Fibroblast of the conjunctiva (primary cell): ENCODE data around the gene AUTS2.

Source experiments
- DNase-seq: peaks from one replicate; pipeline ENCODE4 v3.0.0-alpha.2; 2010; ENCODE audit warnings: low read depth

Gene AUTS2

DNA sequence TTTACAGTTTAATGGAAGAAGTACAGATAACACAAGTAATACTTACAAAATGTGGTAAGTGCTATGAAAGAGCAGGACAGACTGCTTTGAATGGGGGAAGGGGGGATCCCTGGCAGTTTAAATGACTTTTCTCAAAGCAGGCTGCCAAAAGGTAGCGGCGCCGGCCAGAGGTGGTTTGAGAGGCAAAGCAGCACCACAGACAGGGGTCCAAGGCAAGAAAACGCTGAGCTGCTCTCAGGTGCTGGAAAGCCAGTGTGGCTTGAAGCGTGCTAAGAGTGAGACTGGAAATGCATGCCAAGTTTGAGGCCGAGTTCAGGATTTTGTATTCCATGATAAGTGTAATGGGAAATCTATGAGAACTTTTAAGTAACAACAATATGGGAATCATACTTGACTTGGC, 437.7 kb downstream of the AUTS2 start:
- no peak for DNase-seq

DNA sequence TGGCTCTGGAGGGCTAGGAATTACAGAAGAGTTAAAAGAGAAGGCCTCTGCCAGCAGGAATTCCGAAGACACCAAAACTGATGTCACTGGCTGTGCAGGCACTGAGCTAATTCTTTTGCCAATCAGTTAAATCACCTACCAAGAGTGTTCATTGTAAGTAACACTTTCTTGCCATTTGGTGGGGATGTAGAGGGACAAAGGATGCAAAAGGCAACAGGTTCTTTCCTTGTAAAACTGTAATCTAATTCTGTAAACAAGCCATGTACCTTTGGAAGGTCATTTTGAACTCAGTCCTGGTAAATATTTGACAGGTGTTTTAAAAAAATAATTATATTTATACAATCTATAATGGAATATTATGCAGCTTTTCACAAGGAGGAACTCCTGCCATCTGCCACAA, 438.4 kb downstream of the AUTS2 start:
- DNase-seq, result no peak

DNA sequence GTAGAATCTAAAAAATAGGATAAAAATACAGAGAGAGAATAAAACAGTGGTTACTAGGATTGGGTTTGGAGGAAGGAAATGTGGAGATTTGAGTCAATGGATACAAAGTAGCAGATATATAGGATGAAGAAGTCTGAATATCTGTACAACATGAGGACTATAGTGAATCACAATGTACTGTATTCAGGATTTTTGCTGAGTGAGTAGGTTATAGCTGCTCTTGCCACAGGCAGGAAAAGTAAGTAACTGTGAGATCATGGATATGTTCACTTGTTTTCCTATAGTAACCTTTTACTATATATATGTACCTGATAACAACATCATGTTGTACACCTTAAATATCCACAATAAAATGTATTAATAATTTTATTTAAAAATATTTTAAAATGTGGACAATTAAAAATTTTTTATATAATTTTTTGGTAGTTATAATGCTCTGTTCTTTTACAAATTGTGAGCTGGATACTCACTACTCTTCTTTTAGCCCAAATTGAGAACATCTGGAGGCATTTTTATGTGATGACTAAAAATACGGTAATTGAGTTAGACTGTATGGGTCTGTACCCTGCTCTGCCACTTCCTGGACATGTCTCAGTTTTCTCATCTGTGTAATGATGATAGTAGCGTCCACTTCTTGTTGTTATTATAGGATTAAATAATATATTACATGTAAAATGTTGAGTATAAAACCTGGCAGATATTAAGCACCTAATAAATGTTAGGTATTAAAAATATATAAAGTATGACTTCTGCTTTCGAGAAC, 439.1 kb downstream of the AUTS2 start:
- peak; percentile 45 for DNase-seq

DNA sequence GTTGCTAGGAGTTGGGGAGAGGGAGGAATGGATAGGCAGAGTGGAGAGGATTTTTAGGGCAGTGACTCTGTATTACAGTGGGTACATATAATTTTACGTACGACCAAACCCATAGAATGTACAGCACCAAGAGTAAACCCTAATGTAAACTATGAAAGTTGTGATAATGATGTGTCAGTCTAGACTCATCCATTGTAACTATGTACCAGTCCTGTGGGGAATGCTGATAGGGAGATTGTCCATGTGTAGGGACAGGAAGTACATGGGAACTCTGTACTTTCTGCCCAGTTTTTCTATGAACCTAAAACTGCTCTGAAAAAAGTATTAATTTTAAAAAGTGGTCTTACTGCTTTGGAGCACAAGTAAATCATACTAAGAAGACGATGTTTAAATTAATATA, 441.8 kb downstream of the AUTS2 start:
- DNase-seq, result no peak

DNA sequence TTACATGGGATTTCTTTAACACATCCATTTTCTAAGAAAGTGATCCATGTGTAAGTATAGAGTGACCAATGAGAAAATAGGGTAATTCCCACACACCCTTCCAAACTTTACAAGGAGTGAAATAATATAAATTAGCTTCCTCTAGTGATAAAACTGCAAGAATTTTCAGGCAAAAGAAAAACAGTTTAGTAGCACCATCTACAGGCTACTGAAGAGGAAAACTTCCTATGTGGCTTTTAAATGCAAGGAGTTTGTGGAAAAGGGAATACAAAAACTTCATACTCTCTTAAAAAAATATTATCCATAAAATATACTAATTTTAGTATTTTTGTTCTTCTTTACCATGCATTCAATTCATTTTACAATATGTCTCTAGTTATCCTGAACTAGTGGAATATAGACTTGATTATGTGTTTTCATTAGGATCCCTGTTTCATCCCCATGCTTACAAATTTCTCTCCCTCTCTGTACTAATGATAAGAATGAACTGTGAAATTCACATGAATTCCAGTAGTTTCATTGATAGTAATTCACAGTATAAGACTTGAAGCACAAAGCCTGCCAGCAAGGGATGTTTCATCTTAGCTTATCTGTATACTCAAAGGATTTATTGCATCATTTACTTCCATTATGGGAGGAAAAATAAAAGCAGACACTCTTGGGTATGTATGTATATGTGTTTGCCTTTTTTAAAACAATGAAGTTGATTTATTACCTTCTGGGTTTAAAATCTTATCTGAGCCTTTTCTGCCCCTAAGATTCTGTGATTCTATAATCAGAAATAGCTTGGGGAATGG, 442.9 kb downstream of the AUTS2 start:
- peak; percentile 24 for DNase-seq

DNA sequence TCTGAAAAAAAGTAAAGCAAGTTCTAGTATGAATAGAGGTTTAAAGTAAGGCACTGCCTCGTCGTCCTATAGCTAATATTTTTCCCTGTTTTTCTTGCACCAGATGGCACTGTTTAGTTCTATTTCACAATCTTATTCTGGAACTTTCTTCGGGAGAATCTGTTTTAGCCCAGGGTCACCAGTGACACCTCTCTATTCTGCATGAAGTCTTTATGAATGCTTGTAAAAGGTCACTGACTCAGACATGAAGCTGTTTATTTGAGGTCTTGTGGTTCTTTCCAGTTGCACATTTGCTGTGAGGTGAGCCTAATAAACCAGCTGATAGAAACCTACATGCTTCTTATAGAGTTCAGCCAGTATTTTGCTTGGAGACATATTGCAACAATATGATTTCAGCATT, 444.3 kb downstream of the AUTS2 start:
- DNase-seq, result peak; percentile 52

DNA sequence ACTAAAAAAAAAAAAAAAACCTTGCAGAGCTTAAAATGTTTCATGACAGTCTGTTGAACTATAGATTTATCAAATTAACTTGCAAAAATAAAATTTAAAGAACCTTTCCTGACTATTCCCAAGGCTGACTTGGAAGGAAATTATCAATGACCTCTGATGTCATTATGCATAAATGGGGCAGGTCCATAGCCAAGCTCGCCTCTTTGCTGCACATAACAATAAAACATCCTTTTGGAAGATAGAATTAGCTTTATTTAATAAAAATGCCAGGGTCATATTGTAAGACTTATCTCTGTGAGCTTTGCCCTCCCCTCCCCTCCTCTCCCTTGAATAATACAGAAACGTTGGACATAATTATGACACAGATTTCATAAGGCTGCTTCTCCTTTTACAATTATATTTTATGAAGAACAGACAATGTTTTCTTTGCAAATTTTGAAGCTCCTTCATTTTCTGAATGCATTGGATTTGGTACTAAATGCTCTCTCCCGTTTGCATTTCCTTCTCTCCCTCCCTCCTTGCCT, 444.8 kb downstream of the AUTS2 start:
- DNase-seq, result no peak

DNA sequence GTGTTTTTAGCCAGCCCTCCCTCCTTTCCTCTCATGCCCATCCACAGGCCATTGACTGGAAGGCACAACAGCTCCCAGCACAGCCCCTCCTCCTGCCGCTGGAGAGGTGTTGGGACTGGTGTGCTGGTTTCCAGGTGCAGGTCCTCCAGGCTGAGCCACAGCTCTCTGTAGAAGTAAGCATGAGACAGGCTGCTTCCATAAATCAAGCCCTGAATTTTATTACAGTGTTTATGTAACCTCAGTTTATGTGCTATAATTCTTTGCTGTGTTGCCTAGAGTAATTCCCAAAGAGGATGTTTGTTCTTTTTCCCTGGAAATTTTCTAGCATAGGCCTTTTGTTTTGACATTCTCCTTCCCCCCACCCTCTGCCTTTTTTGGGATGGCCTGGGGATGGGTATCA, 445.8 kb downstream of the AUTS2 start:
- no peak for DNase-seq

DNA sequence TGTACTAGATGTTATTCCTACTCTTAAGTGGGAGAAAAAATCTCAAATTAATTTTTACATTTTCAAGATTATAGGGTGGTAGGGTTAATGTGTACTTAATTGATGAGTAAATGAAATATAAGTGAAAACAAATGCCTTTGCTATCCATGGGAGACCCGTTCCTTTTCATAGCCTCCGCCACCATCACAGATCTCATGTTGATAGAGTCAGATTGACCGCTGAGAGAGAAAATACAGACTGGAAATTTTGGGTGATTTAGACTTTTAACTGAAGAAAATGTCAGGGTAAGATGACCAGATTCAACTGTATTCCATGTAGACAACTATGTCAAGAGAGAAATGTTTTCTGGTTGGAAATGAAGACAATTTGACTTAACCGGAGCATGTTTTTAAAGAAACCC, 446.2 kb downstream of the AUTS2 start:
- no peak for DNase-seq

DNA sequence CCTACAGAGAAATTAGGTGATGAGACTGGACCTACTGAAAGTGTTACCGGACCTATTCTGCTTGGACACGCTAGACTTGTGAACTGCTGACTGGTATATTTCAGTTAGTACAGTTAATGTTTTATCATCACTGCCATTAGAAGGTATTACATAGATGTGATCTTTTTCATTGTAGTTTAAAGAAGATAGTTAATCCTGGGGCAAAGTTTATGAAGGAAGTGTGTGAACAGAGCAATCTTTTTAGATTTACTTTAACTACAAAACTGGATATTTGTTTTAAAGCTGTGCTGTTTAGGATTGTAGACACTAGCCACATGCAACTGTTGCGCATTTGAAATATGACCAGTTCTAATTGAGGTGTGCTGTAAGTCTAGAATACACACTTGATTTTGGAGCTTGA, 446.7 kb downstream of the AUTS2 start:
- no peak for DNase-seq

DNA sequence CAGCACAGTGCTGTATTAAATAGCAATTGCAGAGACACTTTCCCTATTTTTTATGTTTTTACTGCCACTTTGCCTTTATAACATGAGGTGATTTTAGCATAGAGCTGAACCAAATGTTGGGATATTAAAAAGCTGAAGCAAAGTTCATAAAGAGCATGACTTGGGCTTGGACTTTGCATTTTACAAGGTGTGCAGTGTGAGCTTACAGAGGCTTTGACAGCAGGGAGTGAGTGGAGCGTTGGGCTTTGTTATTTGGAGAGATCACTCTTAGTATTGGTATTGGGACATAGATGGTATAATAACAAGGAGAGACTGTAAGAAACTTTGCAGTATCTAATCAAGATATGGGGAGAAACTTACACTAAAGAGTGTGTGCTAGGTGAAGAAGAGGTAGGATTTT, 449.1 kb downstream of the AUTS2 start:
- DNase-seq, result no peak

DNA sequence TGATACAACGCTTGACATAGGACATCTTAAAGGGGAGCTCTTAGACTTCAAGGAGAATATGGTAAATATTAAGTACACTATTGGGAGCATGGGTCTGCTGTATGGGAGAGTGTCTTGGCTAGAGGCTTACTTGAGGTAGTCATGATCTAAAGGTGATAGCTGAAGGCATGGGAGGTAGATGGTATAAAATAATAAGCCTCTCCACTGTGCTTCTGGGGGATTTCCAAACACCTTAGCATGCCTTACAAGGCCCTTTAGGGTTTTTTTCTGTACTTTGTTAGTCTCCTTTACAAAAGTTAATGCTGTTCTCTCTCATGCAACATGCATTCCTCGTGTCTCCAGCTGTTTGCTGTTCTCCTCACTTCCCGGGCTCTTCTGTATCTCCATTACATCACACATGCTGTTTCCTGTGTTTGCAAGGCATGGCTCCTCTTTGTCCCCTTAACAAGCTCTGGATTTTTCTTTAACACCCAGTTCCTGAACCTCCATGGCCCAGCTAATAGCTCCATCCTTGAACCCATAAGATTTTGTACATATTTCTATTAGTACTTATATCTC, 449.7 kb downstream of the AUTS2 start:
- DNase-seq, result no peak

DNA sequence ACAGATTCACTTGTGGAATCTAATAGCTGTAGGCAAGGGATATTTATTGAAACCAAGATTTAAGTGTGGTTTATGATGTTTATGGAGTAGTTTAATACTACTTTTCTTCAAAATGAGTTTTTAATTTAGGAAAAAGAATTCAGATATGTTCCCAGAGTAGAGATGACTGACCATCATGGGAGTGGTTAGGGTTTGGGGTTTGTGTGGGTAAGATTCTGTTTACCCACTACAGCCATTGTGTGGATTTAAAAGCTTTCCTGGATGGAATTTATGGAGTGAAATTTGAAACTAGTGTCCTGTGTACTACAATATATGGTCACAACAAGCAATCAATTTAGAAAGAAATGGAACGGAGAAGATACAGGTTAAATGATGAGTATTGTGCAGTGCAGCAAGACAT, 453.5 kb downstream of the AUTS2 start:
- DNase-seq, result no peak

DNA sequence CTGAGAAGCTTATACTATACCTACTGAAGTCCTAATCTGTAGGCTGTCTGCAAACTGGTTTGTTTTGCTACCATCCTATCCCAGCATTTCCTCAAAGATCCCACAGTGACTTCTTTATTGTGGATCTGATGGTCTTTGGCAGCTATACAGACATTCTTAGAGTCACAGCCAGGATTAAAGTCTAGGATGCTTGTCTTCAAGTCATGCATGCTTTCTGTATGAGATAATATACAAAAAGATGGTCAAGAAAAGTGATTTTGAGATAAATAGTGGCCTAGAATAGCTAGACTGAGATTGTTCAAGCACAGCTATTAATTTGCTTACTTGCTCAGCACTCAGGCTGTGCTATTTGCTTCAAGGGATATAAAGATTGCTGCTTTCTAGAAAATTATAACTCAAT, 454.4 kb downstream of the AUTS2 start:
- no peak for DNase-seq

DNA sequence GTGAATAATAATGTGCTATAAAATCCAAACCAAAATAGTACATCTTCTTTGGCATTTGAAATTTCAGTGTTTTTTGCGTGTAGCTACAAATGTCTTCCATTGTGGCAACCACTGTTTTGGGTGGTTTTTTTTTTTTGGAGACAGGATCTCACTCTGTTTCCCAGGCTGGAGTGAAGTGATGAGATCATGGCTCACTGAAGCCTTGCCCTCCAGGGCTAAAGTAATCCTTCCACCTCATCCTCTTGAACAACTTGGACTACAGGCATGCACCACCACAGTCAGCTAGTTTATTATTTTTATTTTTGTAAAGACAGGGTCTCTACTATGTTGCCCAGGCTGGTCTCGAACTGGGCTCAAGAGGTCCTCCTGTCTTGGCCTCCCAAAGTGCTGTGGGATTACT, 455.1 kb downstream of the AUTS2 start:
- DNase-seq, result no peak

DNA sequence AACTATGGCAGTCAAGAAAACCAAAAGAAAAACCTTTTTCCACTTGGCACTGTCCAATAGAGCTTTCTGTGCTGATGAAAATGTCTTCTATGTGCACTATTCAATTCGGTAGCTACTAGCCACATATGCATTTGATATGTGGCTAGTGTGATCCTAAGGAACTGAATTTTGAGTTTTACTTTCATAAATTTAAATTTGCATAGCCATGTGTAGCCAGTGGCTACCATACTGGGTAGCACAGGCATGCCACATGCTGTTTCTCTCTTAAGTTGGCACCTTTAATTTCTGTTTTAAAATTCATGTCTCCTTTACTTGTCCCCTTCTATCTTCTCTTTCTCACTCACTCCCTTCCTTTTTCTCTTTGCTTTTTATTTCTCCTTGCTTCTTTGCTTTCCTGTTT, 455.7 kb downstream of the AUTS2 start:
- DNase-seq, result no peak

DNA sequence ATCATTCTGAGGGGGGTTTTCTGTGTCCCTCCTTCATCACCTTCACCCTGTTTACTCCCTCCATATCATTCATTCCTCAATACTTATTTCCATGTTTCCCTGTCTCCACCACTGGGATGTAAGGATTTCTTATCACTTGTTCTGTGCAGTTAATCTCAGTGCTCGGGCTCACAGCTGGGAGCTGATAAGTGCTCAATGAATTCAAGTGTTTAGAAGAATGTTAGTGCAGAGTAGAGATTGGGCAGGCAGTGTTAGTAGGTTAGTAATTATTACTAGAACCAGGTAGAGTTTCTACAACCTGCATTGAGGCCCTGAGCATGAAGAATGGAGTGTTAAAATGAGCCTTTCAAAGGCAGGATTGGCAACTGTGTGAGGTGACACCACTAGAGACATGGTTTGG, 458.1 kb downstream of the AUTS2 start:
- DNase-seq, result no peak

DNA sequence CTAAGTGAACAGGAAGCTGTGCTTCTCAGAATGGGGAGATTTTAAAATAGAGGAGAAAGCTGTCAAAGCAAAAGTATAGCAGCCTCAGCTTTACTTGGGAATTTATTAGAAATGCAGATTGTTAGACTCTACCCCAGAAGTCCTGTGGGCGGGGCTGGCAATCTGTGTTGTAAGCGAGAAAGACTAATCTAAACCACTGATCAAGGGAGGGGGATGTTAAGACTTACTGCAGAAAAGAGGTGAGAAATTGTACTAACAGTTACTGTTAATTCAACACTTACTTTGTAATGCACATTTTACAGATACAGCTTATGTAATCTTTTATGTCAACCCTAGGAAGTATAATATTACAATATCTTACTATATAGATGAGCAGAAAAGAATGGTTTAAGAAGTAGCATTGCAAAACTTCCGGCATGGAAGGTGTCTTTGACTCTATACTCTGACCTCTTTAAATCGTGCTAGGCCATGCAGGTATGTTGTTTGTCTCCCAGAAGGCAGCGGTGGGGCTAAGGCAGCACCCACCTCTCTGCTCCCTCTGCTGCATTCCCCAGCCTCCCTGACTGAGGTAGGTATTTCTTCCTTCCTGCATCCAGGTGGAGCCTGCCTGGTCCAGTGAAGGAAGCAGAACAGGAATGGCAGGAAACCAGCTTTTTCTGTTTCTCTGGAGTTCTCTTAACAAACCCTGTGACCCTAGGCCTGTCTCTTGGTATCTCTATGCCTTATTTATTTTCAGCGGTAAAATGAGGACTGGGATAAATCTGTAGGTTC, 462.2 kb downstream of the AUTS2 start:
- DNase-seq, result no peak

DNA sequence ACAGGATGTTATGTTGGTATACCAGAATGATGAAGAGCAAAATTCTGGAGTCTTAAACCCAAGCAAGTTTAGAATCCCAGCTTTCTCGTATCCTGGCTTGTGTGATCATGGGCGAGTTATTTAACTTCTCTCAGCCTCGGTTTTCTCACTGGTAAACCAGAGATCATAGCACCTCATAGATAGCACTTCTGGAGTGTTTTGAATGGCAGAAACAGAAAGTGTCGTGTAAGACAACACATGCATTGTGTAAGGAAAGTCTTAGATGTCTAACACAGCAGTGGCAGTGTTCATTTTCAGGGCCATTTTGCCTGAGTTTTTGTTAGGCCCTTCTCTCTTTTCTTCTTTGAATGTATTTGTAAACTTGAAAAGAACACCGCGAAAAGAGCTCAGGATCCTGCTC, 465.1 kb downstream of the AUTS2 start:
- DNase-seq, result no peak

DNA sequence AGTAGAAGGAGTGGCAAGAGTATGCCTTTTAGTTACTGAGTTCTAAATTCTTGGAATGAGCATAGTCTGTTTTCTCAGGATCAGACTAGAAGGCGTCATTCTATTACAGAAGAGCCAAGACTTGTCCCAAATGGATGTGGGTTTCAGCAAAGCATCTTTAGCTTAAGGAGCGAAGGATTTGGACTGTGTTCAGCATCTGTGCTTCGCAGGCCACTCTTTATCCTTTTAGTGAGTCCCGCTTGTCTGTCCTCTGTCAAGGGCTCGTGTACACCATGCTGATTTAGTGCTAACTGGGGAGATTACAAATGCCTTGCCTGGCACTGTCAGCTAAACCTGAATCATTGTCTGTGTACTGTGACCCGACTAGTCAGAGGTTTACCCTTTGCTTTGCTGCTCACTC, 465.7 kb downstream of the AUTS2 start:
- no peak for DNase-seq

DNA sequence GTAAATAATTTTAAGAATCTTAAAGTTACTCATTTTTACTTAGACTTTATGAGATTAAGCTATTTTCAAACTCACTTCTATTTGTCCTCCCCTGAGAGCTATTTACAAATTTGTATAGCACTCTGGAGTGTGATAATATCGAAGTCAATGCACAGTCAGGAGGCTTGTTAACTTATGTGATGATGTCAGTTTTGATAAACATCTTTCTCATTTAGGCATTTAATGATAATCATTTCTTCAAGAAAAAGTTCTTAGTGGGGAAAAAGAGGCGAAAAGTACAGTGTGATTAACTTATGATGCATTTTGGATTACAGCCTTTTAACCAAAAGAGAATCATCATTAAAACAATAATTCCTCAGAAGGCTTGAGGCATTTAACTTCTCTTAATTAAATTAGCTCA, 468.6 kb downstream of the AUTS2 start:
- DNase-seq, result no peak

DNA sequence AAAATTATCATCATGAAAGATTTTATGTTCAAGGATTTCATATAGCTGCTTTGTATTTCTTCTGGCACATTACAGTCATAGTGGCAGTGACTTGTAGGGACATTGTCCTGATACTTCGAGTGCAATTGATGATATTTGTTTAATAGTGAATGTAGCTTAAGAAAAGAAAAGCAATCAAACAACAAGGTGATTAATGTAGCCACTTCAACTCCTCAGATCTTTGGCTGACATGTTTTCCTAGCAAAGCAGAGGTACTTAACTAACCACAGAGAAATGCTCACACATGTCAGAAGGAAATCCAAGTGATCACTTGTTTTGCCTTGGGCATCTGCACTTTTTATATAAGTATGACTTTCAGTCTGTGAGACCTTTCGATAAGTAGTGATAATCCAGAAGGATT, 470.3 kb downstream of the AUTS2 start:
- no peak for DNase-seq
